ENCODE results near the gene ST6GALNAC6. TPM values are rescaled to one million over a fixed set of nuclear protein-coding genes. Genes with fewer than 3 reads are reported as not detected.

ST6GALNAC6 gene
- total and polyA plus RNA-seq, 2 of the 4 experiments (the other 2 are of a cell fraction): 35.7 to 48.6 TPM

- ChIA-PET POLR2A (ENCODE audit: unreplicated experiment) (no interaction called here), CTCF (interaction anchor here (0.7 to 2.8 kb wide), 10 partner anchors 10 to 174 kb away, joined by 3 to 15 read pairs (median 4); no protein-coding TSS in a partner anchor)
- Histone ChIP-seq H2BK15ac (ENCODE audit: low read depth, low read length) (no peak overlapping the region), H2AFZ (replicated peaks; ENCODE audit: low read length, poor library complexity) (peak overlapping the region; percentile 54), H3K9me1 (ENCODE audit: insufficient read depth, low read length) (no peaks in the 10 kb centered on the region; the same call in 1 of the 2 replicates), H2AK5ac (ENCODE audit: low read depth, low read length) (no peak overlapping the region), H3K4me3 (ENCODE audit: insufficient read depth, low read depth, low read length) (no peak overlapping the region), H2BK20ac (ENCODE audit: low read depth, low read length) (no peak overlapping the region), H3K56ac (ENCODE audit: extremely low read depth, insufficient read depth, low read length) (no peak overlapping the region), H4K5ac (ENCODE audit: low read depth, low read length) (no peak overlapping the region), H3K14ac (replicated peaks; ENCODE audit: low read depth, low read length) (no peak overlapping the region), H3K36me3 (ENCODE audit: control insufficient read depth, insufficient read depth, low read length) (peaks cover 34% of the 10 kb centered on the region), H4K91ac (ENCODE audit: insufficient read depth, low read depth, low read length) (no peak overlapping the region), H2AK9ac (replicated peaks; ENCODE audit: low read depth, low read length, poor library complexity) (peak overlapping the region; percentile 43), H3K27ac (ENCODE audit: insufficient read depth, low read length) (no peak overlapping the region), H2BK120ac (ENCODE audit: low read depth, low read length) (no peak overlapping the region), H3K4me1 (ENCODE audit: control insufficient read depth, insufficient read depth, low read length) (peaks cover 5% of the 10 kb centered on the region; the same call in 1 of the 2 replicates), H4K20me1 (ENCODE audit: insufficient read depth, low read length) (peaks cover 12% of the 10 kb centered on the region), H2BK5ac (ENCODE audit: low read depth, low read length, poor library complexity, severe bottlenecking) (no peak overlapping the region), H3K18ac (ENCODE audit: low read depth, low read length) (no peak overlapping the region), H3K9ac (ENCODE audit: low read depth, low read length) (no peak overlapping the region), H3K4me2 (ENCODE audit: low read depth, low read length) (no peak overlapping the region), H3K27me3 (ENCODE audit: control insufficient read depth, insufficient read depth, low read length) (no peaks in the 10 kb centered on the region), H4K8ac (ENCODE audit: low read depth in 2 of 2, low read length in 2 of 2) (no peak overlapping the region), H3K79me1 (ENCODE audit: low read depth in 1 of 2, low read length in 2 of 2) (peaks cover 0 to 11% of the 10 kb centered on the region in 2 experiments; a peak in 1 of 4 replicates), H3K4ac (ENCODE audit: low read depth, low read length) (no peak overlapping the region), H3K9me3 (ENCODE audit: control insufficient read depth, insufficient read depth, low read length) (no peaks in the 10 kb centered on the region), H3K23ac (ENCODE audit: low read depth, low read length) (no peak overlapping the region)
- dilution Hi-C loops (cut with HindIII; ENCODE audit: low sequenced_read_pairs, unreplicated experiment) (no loop called here), intact Hi-C loops (cut with micrococcal nuclease) (loop anchor here (1.0 to 5.0 kb wide), 4 partner anchors 137 to 174 kb away; no protein-coding TSS in a partner anchor), in situ Hi-C loops (cut with MboI; ENCODE audit: low sequenced_read_pairs) (no loop called here)
- no TSS peak for BruUV-seq (replicated peaks)
- WGBS, 2 experiments (ENCODE audit: extremely low coverage in 2 of 2, insufficient read length in 1 of 2): 83% methylated on average over 2 of the region's 13 CpGs; no CpG with 5 or more reads in 1 of the 2 experiments
- DNase-seq (peak; percentile 73), ATAC-seq (ENCODE audit: low read depth) (peak; percentile 95)
- no peak for TF ChIP-seq CHD1 (IDR thresholded peaks at IDR 0.05; ENCODE audit: low read depth, low read length)
- TF ChIP-seq MAZ (IDR thresholded peaks at IDR 0.05; ENCODE audit: borderline replicate concordance, low read depth, low read length): peak; percentile 63; the same call in 1 of the 2 replicates
- no peak for TF ChIP-seq RFX5 (IDR thresholded peaks at IDR 0.05; ENCODE audit: low read depth, low read length)
- TF ChIP-seq, protein P1, sequence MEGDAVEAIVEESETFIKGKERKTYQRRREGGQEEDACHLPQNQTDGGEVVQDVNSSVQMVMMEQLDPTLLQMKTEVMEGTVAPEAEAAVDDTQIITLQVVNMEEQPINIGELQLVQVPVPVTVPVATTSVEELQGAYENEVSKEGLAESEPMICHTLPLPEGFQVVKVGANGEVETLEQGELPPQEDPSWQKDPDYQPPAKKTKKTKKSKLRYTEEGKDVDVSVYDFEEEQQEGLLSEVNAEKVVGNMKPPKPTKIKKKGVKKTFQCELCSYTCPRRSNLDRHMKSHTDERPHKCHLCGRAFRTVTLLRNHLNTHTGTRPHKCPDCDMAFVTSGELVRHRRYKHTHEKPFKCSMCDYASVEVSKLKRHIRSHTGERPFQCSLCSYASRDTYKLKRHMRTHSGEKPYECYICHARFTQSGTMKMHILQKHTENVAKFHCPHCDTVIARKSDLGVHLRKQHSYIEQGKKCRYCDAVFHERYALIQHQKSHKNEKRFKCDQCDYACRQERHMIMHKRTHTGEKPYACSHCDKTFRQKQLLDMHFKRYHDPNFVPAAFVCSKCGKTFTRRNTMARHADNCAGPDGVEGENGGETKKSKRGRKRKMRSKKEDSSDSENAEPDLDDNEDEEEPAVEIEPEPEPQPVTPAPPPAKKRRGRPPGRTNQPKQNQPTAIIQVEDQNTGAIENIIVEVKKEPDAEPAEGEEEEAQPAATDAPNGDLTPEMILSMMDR (conservative IDR thresholded peaks at IDR 0.05; ENCODE audit: low read depth, low read length): peak; percentile 94
- TF ChIP-seq NFE2L2 (IDR thresholded peaks at IDR 0.05; ENCODE audit: low read depth, low read length): no peak
- no peak for TF ChIP-seq BHLHE40 (IDR thresholded peaks at IDR 0.05; ENCODE audit: low read depth, low read length)
- TF ChIP-seq CEBPB (IDR thresholded peaks at IDR 0.05; ENCODE audit: low read depth, low read length): no peak
- no peak for TF ChIP-seq RCOR1 (IDR thresholded peaks at IDR 0.05; ENCODE audit: insufficient replicate concordance, low read length)
- no peak for TF ChIP-seq ELK1 (IDR thresholded peaks at IDR 0.05; ENCODE audit: borderline replicate concordance, low read depth, low read length)
- TF ChIP-seq MAFK (IDR thresholded peaks at IDR 0.05; ENCODE audit: low read depth, low read length): no peak
- peak; percentile 55; the same call in 1 of the 2 replicates for TF ChIP-seq POLR2A (IDR thresholded peaks at IDR 0.05; ENCODE audit: low read depth, low read length)
- TF ChIP-seq FOS (IDR thresholded peaks at IDR 0.05; ENCODE audit: low read depth, low read length): no peak
- TF ChIP-seq USF2 (IDR thresholded peaks at IDR 0.05; ENCODE audit: low read depth, low read length): no peak
- TF ChIP-seq MXI1 (IDR thresholded peaks at IDR 0.05; ENCODE audit: borderline replicate concordance, low read depth, low read length): peak; percentile 33; the same call in 1 of the 2 replicates
- peak; percentile 95 for TF ChIP-seq RAD21 (IDR thresholded peaks at IDR 0.05; ENCODE audit: low read length)
- peak; percentile 96 for TF ChIP-seq SMC3 (IDR thresholded peaks at IDR 0.05; ENCODE audit: low read depth, low read length)
Measured at GRCh38 chr9:127943731-127944144, 44.3 kb upstream of the ST6GALNAC6 start.

Measured in IMR-90 (cell line).